Fibroblast of lung (primary cell): ENCODE results near the gene C3orf20. TPM values are rescaled to one million over a fixed set of nuclear protein-coding genes. Genes with fewer than 3 reads are reported as not detected.

Experiments
- DNase-seq, 2 donors: peaks; one replicate each; pipeline versions ENCODE4 v3.0.0 to v3.0.0-alpha.2; 2010; ENCODE audit warnings: low read depth in 2 of 2
- H2AFZ ChIP-seq: 2 replicates; pipeline ENCODE4 v1.5.1; 2012; ENCODE audit warnings: low read length, control low read depth, inconsistent platforms
- H3K27ac ChIP-seq: 2 replicates; pipeline ENCODE4 v1.5.1; 2011; ENCODE audit warnings: low read length, control low read depth; ENCODE audit not compliant: insufficient read depth
- H3K27me3 ChIP-seq: 2 replicates; pipeline ENCODE4 v1.5.1; 2011; ENCODE audit warnings: mild to moderate bottlenecking, low read length; ENCODE audit not compliant: control insufficient read depth, insufficient read depth
- H3K36me3 ChIP-seq: 2 replicates; pipeline ENCODE4 v1.5.1; 2011; ENCODE audit warnings: low read length; ENCODE audit not compliant: control insufficient read depth, insufficient read depth
- H3K4me1 ChIP-seq: 2 replicates; pipeline ENCODE4 v1.5.1; 2011; ENCODE audit warnings: low read length; ENCODE audit not compliant: control insufficient read depth, insufficient read depth; ENCODE audit errors: extremely low read depth
- H3K4me2 ChIP-seq: 2 replicates; pipeline ENCODE4 v1.5.1; 2011; ENCODE audit warnings: low read length, control low read depth; ENCODE audit not compliant: insufficient read depth; ENCODE audit errors: extremely low read depth
- H3K4me3 ChIP-seq, 4 experiments: fragments of 200-600 bp in 1 of 4; sonication (generic) in 1 of 4; replicated peaks in 1 of 4; 2 replicates each; pipeline ENCODE4 v1.5.1; 2011 to 2016; ENCODE audit warnings: low read length in 4 of 4, low read depth in 3 of 4, mild to moderate bottlenecking in 3 of 4, control low read depth in 2 of 4, inconsistent platforms in 1 of 4, mixed read lengths in 1 of 4; ENCODE audit not compliant: insufficient read depth in 1 of 4; ENCODE audit errors: control extremely low read depth in 1 of 4
- H3K79me2 ChIP-seq: 2 replicates; pipeline ENCODE4 v1.5.1; 2012; ENCODE audit warnings: mild to moderate bottlenecking, low read length, inconsistent platforms; ENCODE audit not compliant: control insufficient read depth, insufficient read depth
- H3K9ac ChIP-seq: 2 replicates; pipeline ENCODE4 v1.5.1; 2011; ENCODE audit warnings: mild to moderate bottlenecking, low read length, control low read depth; ENCODE audit not compliant: insufficient read depth
- H3K9me3 ChIP-seq: 2 replicates; pipeline ENCODE4 v1.5.1; 2012; ENCODE audit warnings: low read depth, low read length; ENCODE audit not compliant: control insufficient read depth, insufficient read depth
- H4K20me1 ChIP-seq: 2 replicates; pipeline ENCODE4 v1.5.1; 2011; ENCODE audit warnings: low read length; ENCODE audit not compliant: control insufficient read depth, insufficient read depth; ENCODE audit errors: extremely low read depth
- CTCF ChIP-seq, 2 donors: IDR thresholded peaks in 1 of 2; conservative IDR thresholded peaks in 1 of 2; 1 replicate in 1 of 2; 2 replicates in 1 of 2; pipeline ENCODE4 v1.5.1; 2011 to 2012; ENCODE audit warnings: low read length in 2 of 2, control low read depth in 1 of 2, inconsistent platforms in 1 of 2, low read depth in 1 of 2, mild to moderate bottlenecking in 1 of 2
- EZH2 ChIP-seq: IDR thresholded peaks from 2 replicates; pipeline ENCODE4 v1.5.1; 2012; ENCODE audit warnings: low read length, control low read depth, mild to moderate bottlenecking; ENCODE audit errors: missing control alignments
- polyA plus RNA-seq, 2 donors: library from polyadenylated mRNA; depleted of rRNA in 1 of 2; stranded (reverse) in 1 of 2; unstranded in 1 of 2; fragments of >200 nt; gene quantifications; 2 replicates each; pipeline ENCODE4 v1.2.1, GENCODE V29; 2011 to 2012; ENCODE audit warnings: missing spikeins in 1 of 2
- total RNA-seq: library from RNA; depleted of rRNA; stranded (reverse); fragments of >200 nt; gene quantifications from 2 replicates; pipeline ENCODE4 v1.2.1, GENCODE V29; 2014

Gene C3orf20
- total and polyA plus RNA-seq, 2 donors (not counting 1 experiment from before 2014, with no cell fraction given) = not detected

- no peaks in the 10 kb centered on the region for H3K36me3 ChIP-seq
- no peak for DNase-seq
- no peak overlapping the region for H3K4me2 ChIP-seq
- no peaks in the 10 kb centered on the region for H4K20me1 ChIP-seq
- no peak overlapping the region for H3K4me3 ChIP-seq
- H3K4me1 ChIP-seq = no peaks in the 10 kb centered on the region
- no peak overlapping the region for H2AFZ ChIP-seq
- no peak overlapping the region for H3K27ac ChIP-seq
- H3K9me3 ChIP-seq = no peaks in the 10 kb centered on the region
- TF ChIP-seq CTCF (conservative IDR thresholded peaks at IDR 0.05 in 1 of 2, IDR thresholded peaks at IDR 0.05 in 1 of 2; ENCODE audit: low read depth in 1 of 2, low read length in 2 of 2) = no peak
- TF ChIP-seq EZH2 = no peak
- H3K27me3 ChIP-seq = peaks cover 4% of the 10 kb centered on the region
- H3K79me2 ChIP-seq = no peaks in the 10 kb centered on the region
- no peak overlapping the region for H3K9ac ChIP-seq
Observed at GRCh38 chr3:14796403-14797077, 121.6 kb downstream of the C3orf20 start.

DNA sequence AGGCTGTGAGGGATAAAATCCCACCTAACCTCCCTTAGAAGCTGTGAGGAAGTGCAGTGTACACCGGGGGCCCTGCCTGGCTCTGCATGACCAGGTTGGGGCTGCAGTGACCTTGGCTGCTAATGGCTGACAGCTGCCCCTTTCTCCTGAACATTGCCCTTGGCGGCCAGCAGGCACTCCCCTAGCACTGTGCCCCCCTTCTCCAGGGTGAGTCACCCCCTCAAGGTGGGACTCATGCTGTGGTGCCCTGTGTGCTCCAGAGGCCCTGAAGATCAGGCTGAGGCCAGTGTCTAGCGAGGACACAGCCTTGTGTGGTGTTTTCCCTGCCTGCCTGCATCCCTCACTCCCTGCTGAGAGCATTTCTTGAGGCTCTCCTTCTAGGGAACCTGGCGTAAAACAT is 122.8 kb downstream of the C3orf20 start:
- no peak for DNase-seq
- Histone ChIP-seq H3K36me3 (no peaks in the 10 kb centered on the region), H3K4me2 (no peak overlapping the region), H3K9me3 (no peaks in the 10 kb centered on the region), H3K4me3 (no peak overlapping the region), H4K20me1 (no peaks in the 10 kb centered on the region), H3K4me1 (no peaks in the 10 kb centered on the region), H3K79me2 (no peaks in the 10 kb centered on the region), H3K27me3 (peaks cover 4% of the 10 kb centered on the region), H3K27ac (no peak overlapping the region), H2AFZ (no peak overlapping the region), H3K9ac (no peak overlapping the region)
- TF ChIP-seq EZH2 = no peak
- TF ChIP-seq CTCF (conservative IDR thresholded peaks at IDR 0.05 in 1 of 2, IDR thresholded peaks at IDR 0.05 in 1 of 2; ENCODE audit: low read depth in 1 of 2, low read length in 2 of 2) = no peak

GRCh38 chr3:14798231-14798630 is 123.3 kb downstream of the C3orf20 start:
- no peaks in the 10 kb centered on the region for H4K20me1 ChIP-seq
- no peak overlapping the region for H3K9ac ChIP-seq
- TF ChIP-seq CTCF (conservative IDR thresholded peaks at IDR 0.05 in 1 of 2, IDR thresholded peaks at IDR 0.05 in 1 of 2; ENCODE audit: low read depth in 1 of 2, low read length in 2 of 2) = no peak
- no peak for TF ChIP-seq EZH2
- peaks cover 4% of the 10 kb centered on the region for H3K27me3 ChIP-seq
- H3K9me3 ChIP-seq = no peaks in the 10 kb centered on the region
- no peak overlapping the region for H2AFZ ChIP-seq
- no peaks in the 10 kb centered on the region for H3K4me1 ChIP-seq
- no peak for DNase-seq
- no peak overlapping the region for H3K4me3 ChIP-seq
- no peak overlapping the region for H3K4me2 ChIP-seq
- no peaks in the 10 kb centered on the region for H3K36me3 ChIP-seq
- no peaks in the 10 kb centered on the region for H3K79me2 ChIP-seq
- H3K27ac ChIP-seq = no peak overlapping the region
